Uterus (tissue), 4 donors: ENCODE data around the gene NRXN3. TPM values are rescaled to one million over a fixed set of nuclear protein-coding genes. Genes with fewer than 3 reads are reported as not detected.

Experiments
- DNase-seq, 2 donors: peaks; one replicate each; pipeline ENCODE4 v3.0.0-alpha.2; 2019 to 2020
- H3K27ac ChIP-seq, 2 donors: fragments of 200-600 bp; sonication (generic); 1 replicate in 1 of 2; 2 replicates in 1 of 2; pipeline ENCODE4 v1.5.1; 2016 to 2018
- H3K27me3 ChIP-seq, 2 donors: fragments of 200-600 bp; sonication (generic); one replicate each; pipeline ENCODE4 v1.5.1; 2018 to 2019; ENCODE audit warnings: control low read depth in 1 of 2
- H3K36me3 ChIP-seq, 2 donors: fragments of 200-600 bp; sonication (generic); one replicate each; pipeline ENCODE4 v1.5.1; 2019; ENCODE audit warnings: control low read depth in 1 of 2
- H3K4me1 ChIP-seq, 2 donors: fragments of 200-600 bp; sonication (generic); one replicate each; pipeline ENCODE4 v1.5.1; 2018 to 2019; ENCODE audit warnings: control low read depth in 1 of 2
- H3K4me3 ChIP-seq, 2 donors: fragments of 200-600 bp; sonication (generic); 1 replicate in 1 of 2; 2 replicates in 1 of 2; pipeline ENCODE4 v1.5.1; 2018 to 2019; ENCODE audit warnings: mild to moderate bottlenecking in 1 of 2
- H3K9me3 ChIP-seq, 2 donors: fragments of 200-600 bp; sonication (generic); one replicate each; pipeline ENCODE4 v1.5.1; 2019; ENCODE audit warnings: control low read depth in 1 of 2
- CTCF ChIP-seq, 4 experiments: fragments of 200-600 bp in 2 of 4; fragments of 450-650 bp in 2 of 4; sonication (generic) in 2 of 4; IDR thresholded peaks; one replicate each; pipeline ENCODE4 v1.5.1; 2016 to 2019; ENCODE audit warnings: antibody characterized with exemption in 4 of 4, mild to moderate bottlenecking in 2 of 4, moderate library complexity in 1 of 4
- POLR2A ChIP-seq, 2 donors: fragments of 450-650 bp; IDR thresholded peaks; one replicate each; pipeline ENCODE4 v1.6.1; 2016; ENCODE audit warnings: antibody characterized with exemption in 2 of 2, mild to moderate bottlenecking in 1 of 2, moderate library complexity in 1 of 2
- intact Hi-C: fragments of 100-400 bp; cut with DNase I; formaldehyde crosslinking; loops from one replicate; pipeline ENCODE4 v1.15.1; 2023; ENCODE audit warnings: low total_unique reads
- total RNA-seq, 4 donors: library from RNA; depleted of rRNA in 3 of 4; stranded (reverse); fragments of >200 nt in 3 of 4; gene quantifications; one replicate each; pipeline versions ENCODE4 v1.1.0 to v1.2.4, GENCODE V29; 2014 to 2023
- donor health status: DM: yes; HTN: yes; CAD: no.

Gene NRXN3
- total RNA-seq, 4 donors from 2014 or later = 2.9 to 17.0 (median 4.4) TPM

- Histone ChIP-seq H3K27ac (no peak overlapping the region), H3K4me3 (no peak overlapping the region), H3K9me3 (no peaks in the 10 kb centered on the region), H3K4me1 (no peaks in the 10 kb centered on the region), H3K36me3 (no peaks in the 10 kb centered on the region), H3K27me3 (no peaks in the 10 kb centered on the region)
- no peak for DNase-seq
- TF ChIP-seq CTCF (IDR thresholded peaks at IDR 0.05) (no peak), POLR2A (IDR thresholded peaks at IDR 0.05) (no peak)
- intact Hi-C loops = no loop called here
Observed at GRCh38 chr14:78359581-78359980, 189.4 kb downstream of the NRXN3 start.

- Histone ChIP-seq H3K27me3 (no peaks in the 10 kb centered on the region), H3K4me1 (no peaks in the 10 kb centered on the region), H3K9me3 (no peaks in the 10 kb centered on the region), H3K27ac (no peak overlapping the region), H3K36me3 (no peaks in the 10 kb centered on the region), H3K4me3 (no peak overlapping the region)
- intact Hi-C loops = no loop called here
- no peak for TF ChIP-seq POLR2A (IDR thresholded peaks at IDR 0.05)
- no peak for TF ChIP-seq CTCF (IDR thresholded peaks at IDR 0.05)
- DNase-seq = no peak
Observed at GRCh38 chr14:78363008-78363407, 192.8 kb downstream of the NRXN3 start.

- intact Hi-C loops = no loop called here
- H3K4me1 ChIP-seq = no peaks in the 10 kb centered on the region
- H3K36me3 ChIP-seq = no peaks in the 10 kb centered on the region
- H3K4me3 ChIP-seq = no peak overlapping the region
- no peaks in the 10 kb centered on the region for H3K9me3 ChIP-seq
- TF ChIP-seq CTCF (IDR thresholded peaks at IDR 0.05) (no peak), POLR2A (IDR thresholded peaks at IDR 0.05) (no peak)
- H3K27me3 ChIP-seq = no peaks in the 10 kb centered on the region
- no peak overlapping the region for H3K27ac ChIP-seq
- no peak for DNase-seq
Observed at GRCh38 chr14:78367355-78367754, 197.2 kb downstream of the NRXN3 start.

- Histone ChIP-seq H3K36me3 (no peaks in the 10 kb centered on the region), H3K9me3 (no peaks in the 10 kb centered on the region), H3K27ac (no peak overlapping the region), H3K27me3 (no peaks in the 10 kb centered on the region), H3K4me3 (no peak overlapping the region), H3K4me1 (no peaks in the 10 kb centered on the region)
- intact Hi-C loops = no loop called here
- DNase-seq = no peak
- TF ChIP-seq CTCF (IDR thresholded peaks at IDR 0.05) (no peak), POLR2A (IDR thresholded peaks at IDR 0.05) (no peak)
Observed at GRCh38 chr14:78383060-78383459, 212.9 kb downstream of the NRXN3 start.

- DNase-seq = no peak
- Histone ChIP-seq H3K9me3 (no peaks in the 10 kb centered on the region), H3K27ac (no peak overlapping the region), H3K4me3 (no peak overlapping the region), H3K27me3 (no peaks in the 10 kb centered on the region), H3K4me1 (no peaks in the 10 kb centered on the region), H3K36me3 (no peaks in the 10 kb centered on the region)
- intact Hi-C loops = no loop called here
- TF ChIP-seq POLR2A (IDR thresholded peaks at IDR 0.05) (no peak), CTCF (IDR thresholded peaks at IDR 0.05) (no peak)
Observed at GRCh38 chr14:78398216-78398615, 228.0 kb downstream of the NRXN3 start.
